GM18909 (cell line): ENCODE results near the gene CCNK.
A peak's percentile ranks its signal among the peaks of the same experiment; 100 is the strongest.

ENCODE experiments used
- ATAC-seq: cut with Tn5 transposase; IDR thresholded peaks from one replicate; pipeline ENCODE4 v1.9.1; 2021; ENCODE audit warnings: mild to moderate bottlenecking; ENCODE audit not compliant: unreplicated experiment, poor library complexity

Gene CCNK

GRCh38 chr14:99465288-99465687, 15.9 kb upstream of the CCNK start:
- no peak for ATAC-seq

GRCh38 chr14:99466758-99467157, 14.5 kb upstream of the CCNK start:
- ATAC-seq: no peak

GRCh38 chr14:99467336-99468078, 13.7 kb upstream of the CCNK start:
- ATAC-seq: no peak

- no peak for ATAC-seq
These were observed 13.1 kb upstream of the CCNK start for GRCh38 chr14:99468081-99468480.

- no peak for ATAC-seq
These were observed 12.2 kb upstream of the CCNK start for GRCh38 chr14:99468836-99469592.

GRCh38 chr14:99471731-99472130, 9.5 kb upstream of the CCNK start:
- no peak for ATAC-seq

- ATAC-seq: no peak
These were observed 8.3 kb upstream of the CCNK start for GRCh38 chr14:99472937-99473336.

- no peak for ATAC-seq
These were observed 7.8 kb upstream of the CCNK start for GRCh38 chr14:99473458-99473857.

- ATAC-seq: no peak
These were observed 6.0 kb upstream of the CCNK start for GRCh38 chr14:99475179-99475578.

- ATAC-seq: no peak
These were observed 5.5 kb upstream of the CCNK start for GRCh38 chr14:99475660-99476059.

GRCh38 chr14:99476864-99477263, 4.3 kb upstream of the CCNK start:
- no peak for ATAC-seq

- no peak for ATAC-seq
These were observed 3.1 kb upstream of the CCNK start for GRCh38 chr14:99478128-99478527.

GRCh38 chr14:99479160-99479905, 1.9 kb upstream of the CCNK start:
- ATAC-seq: no peak

GRCh38 chr14:99479906-99480869, 1.0 kb upstream of the CCNK start, which contains the start of gene SETD3:
SETD3 (minus strand) TSS chr14:99480859; CDS start chr14:99465805, 15,054 bp downstream.
- peak; percentile 10 for ATAC-seq

- ATAC-seq: no peak
These were observed 513 bp downstream of the CCNK start for GRCh38 chr14:99481745-99482099.

- ATAC-seq: no peak
These were observed 2.9 kb downstream of the CCNK start for GRCh38 chr14:99484106-99484505.

GRCh38 chr14:99497341-99497740, 16.1 kb downstream of the CCNK start:
- no peak for ATAC-seq

GRCh38 chr14:99497894-99498293, 16.7 kb downstream of the CCNK start:
- ATAC-seq: no peak

- ATAC-seq: no peak
These were observed 21.8 kb downstream of the CCNK start for GRCh38 chr14:99502989-99503421.
